NCI-H187 (cell line): ENCODE data around the gene HPF1.
"Not testable (repeated sequence)": the region's sequence is repeated elsewhere in the genome, so short reads cannot be mapped to it uniquely, and the experiment has no call there.

Experiments used
- DNase-seq, 2 experiments: peaks; one replicate each; lab custom pipeline; 2025; lab: John Stamatoyannopoulos, UW

Gene HPF1

GRCh38 chr4:169757575-169758184 is at the start of gene HPF1:
HPF1 (minus strand) TSS chr4:169757944; CDS start chr4:169757877, 67 bp downstream.
- peak; percentile 33 to 79 for DNase-seq

GRCh38 chr4:169806770-169807169 is 49.0 kb upstream of the HPF1 start:
- not testable (repeated sequence) for DNase-seq

GRCh38 chr4:169803413-169803812 is 45.7 kb upstream of the HPF1 start:
- DNase-seq = no peak

- no peak for DNase-seq
These were observed 45.1 kb upstream of the HPF1 start for GRCh38 chr4:169802873-169803272.

GRCh38 chr4:169800541-169800940 is 42.8 kb upstream of the HPF1 start:
- DNase-seq = no peak

- DNase-seq = no peak
These were observed 41.5 kb upstream of the HPF1 start for GRCh38 chr4:169799260-169799659.

GRCh38 chr4:169795585-169795984 is 37.8 kb upstream of the HPF1 start:
- no peak for DNase-seq

- no peak for DNase-seq
These were observed 33.9 kb upstream of the HPF1 start for GRCh38 chr4:169791527-169792156.

- DNase-seq = no peak
These were observed 33.3 kb upstream of the HPF1 start for GRCh38 chr4:169791062-169791461.

GRCh38 chr4:169774466-169775445 is 17.0 kb upstream of the HPF1 start:
- DNase-seq = no peak

- no peak for DNase-seq
These were observed 16.1 kb upstream of the HPF1 start for GRCh38 chr4:169773889-169774288.

GRCh38 chr4:169771556-169772080 is 13.9 kb upstream of the HPF1 start:
- not testable (repeated sequence) for DNase-seq

- DNase-seq = no peak
These were observed 12.7 kb upstream of the HPF1 start for GRCh38 chr4:169770416-169770815.

- DNase-seq = no peak
These were observed 10.6 kb upstream of the HPF1 start for GRCh38 chr4:169768385-169768784.

- no peak for DNase-seq
These were observed 9.0 kb upstream of the HPF1 start for GRCh38 chr4:169766741-169767140.

GRCh38 chr4:169765835-169766234 is 8.1 kb upstream of the HPF1 start:
- DNase-seq = no peak

- no peak for DNase-seq
These were observed 4.1 kb upstream of the HPF1 start for GRCh38 chr4:169761846-169762245.

- no peak for DNase-seq
These were observed 738 bp upstream of the HPF1 start for GRCh38 chr4:169758401-169758962.

GRCh38 chr4:169756971-169757574 is 671 bp downstream of the HPF1 start:
- DNase-seq = no peak

- no peak for DNase-seq
These were observed 12.5 kb downstream of the HPF1 start for GRCh38 chr4:169745291-169745690.

GRCh38 chr4:169744601-169745000 is 13.1 kb downstream of the HPF1 start:
- no peak for DNase-seq

GRCh38 chr4:169741569-169741968 is 16.2 kb downstream of the HPF1 start:
- DNase-seq = no peak
